A673 (cell line): ENCODE data around the gene KRT79. TPM values are rescaled to one million over a fixed set of nuclear protein-coding genes. Genes with fewer than 3 reads are reported as not detected.
"Not testable (repeated sequence)": the region's sequence is repeated elsewhere in the genome, so short reads cannot be mapped to it uniquely, and the experiment has no call there.

Experiments
- BruUV-seq: library from RNA; stranded (reverse); fragments of 400-500 nt; replicated peaks from 2 replicates; lab custom pipeline; 2021; lab: Mats Ljungman, UMichigan
- CTCF ChIA-PET: fragments of 300-600 bp; sonication (Branson Sonifier 250); formaldehyde crosslinking; loops from one replicate; lab custom pipeline; 2022; ENCODE audit warnings: antibody characterized with exemption; lab: Charles Lee
- POLR2A ChIA-PET: fragments of 300-600 bp; sonication (Branson Sonifier 250); formaldehyde crosslinking; loops from one replicate; lab custom pipeline; 2022; ENCODE audit warnings: antibody characterized with exemption; ENCODE audit not compliant: low non-redundant PET; lab: Charles Lee
- DNase-seq: peaks from one replicate; pipeline ENCODE4 v3.0.0-alpha.2; 2015; ENCODE audit warnings: low spot score
- H3K27ac ChIP-seq: fragments of 200-600 bp; sonication (generic); 2 replicates; pipeline ENCODE4 v1.5.1; 2016; ENCODE audit warnings: mixed run types, low read depth, mild to moderate bottlenecking, mixed read lengths, antibody characterized with exemption, low read length; ENCODE audit not compliant: poor library complexity, severe bottlenecking
- H3K27me3 ChIP-seq: fragments of 200-600 bp; sonication (generic); replicated peaks from 2 replicates; pipeline ENCODE4 v1.6.1; 2017; ENCODE audit warnings: mixed run types, low read depth, mild to moderate bottlenecking, mixed read lengths, antibody characterized with exemption, low read length; ENCODE audit not compliant: insufficient read depth, poor library complexity
- H3K36me3 ChIP-seq: fragments of 200-600 bp; sonication (generic); 2 replicates; pipeline ENCODE4 v1.6.1; 2016; ENCODE audit warnings: mixed run types, mild to moderate bottlenecking, mixed read lengths, antibody characterized with exemption, low read length; ENCODE audit not compliant: insufficient read depth, poor library complexity, severe bottlenecking
- H3K4me1 ChIP-seq: fragments of 200-600 bp; sonication (generic); 2 replicates; pipeline ENCODE4 v1.6.1; 2017; ENCODE audit warnings: mixed run types, mild to moderate bottlenecking, mixed read lengths, antibody characterized with exemption, low read length; ENCODE audit not compliant: insufficient read depth, poor library complexity, severe bottlenecking
- H3K4me3 ChIP-seq: fragments of 200-600 bp; sonication (generic); 2 replicates; pipeline ENCODE4 v1.5.1; 2016; ENCODE audit warnings: low read depth, mixed run types, mild to moderate bottlenecking, mixed read lengths, low read length; ENCODE audit not compliant: poor library complexity, severe bottlenecking
- H3K9me3 ChIP-seq: fragments of 200-600 bp; sonication (generic); 2 replicates; pipeline ENCODE4 v1.6.1; 2016; ENCODE audit warnings: mixed run types, low read depth, mild to moderate bottlenecking, mixed read lengths, antibody characterized with exemption, low read length; ENCODE audit not compliant: poor library complexity, severe bottlenecking
- EZH2 ChIP-seq: fragments of 200-600 bp; sonication (generic); IDR thresholded peaks from 2 replicates; pipeline ENCODE4 v1.6.1; 2017; ENCODE audit warnings: borderline replicate concordance, low read depth, mild to moderate bottlenecking, mixed read lengths, antibody characterized with exemption, low read length; ENCODE audit not compliant: poor library complexity, severe bottlenecking
- intact Hi-C: fragments of 100-400 bp; cut with micrococcal nuclease; formaldehyde crosslinking; loops from one replicate; pipeline ENCODE4 v1.10.0; 2022; ENCODE audit not compliant: unreplicated experiment
- total RNA-seq: library from RNA; stranded (reverse); gene quantifications from 2 replicates; pipeline ENCODE4 v1.2.3, GENCODE V29; 2021
- TF ChIP-seq, protein P1 (sequence below): fragments of 300-800, 200-600 bp; sonication (generic); conservative IDR thresholded peaks from 2 replicates; pipeline ENCODE4 v1.5.1; 2017; ENCODE audit warnings: low read depth, mild to moderate bottlenecking, antibody characterized with exemption, low read length, moderate library complexity, mixed read lengths

KRT79 gene
- total RNA-seq, 1 experiment from 2014 or later = not detected

DNA sequence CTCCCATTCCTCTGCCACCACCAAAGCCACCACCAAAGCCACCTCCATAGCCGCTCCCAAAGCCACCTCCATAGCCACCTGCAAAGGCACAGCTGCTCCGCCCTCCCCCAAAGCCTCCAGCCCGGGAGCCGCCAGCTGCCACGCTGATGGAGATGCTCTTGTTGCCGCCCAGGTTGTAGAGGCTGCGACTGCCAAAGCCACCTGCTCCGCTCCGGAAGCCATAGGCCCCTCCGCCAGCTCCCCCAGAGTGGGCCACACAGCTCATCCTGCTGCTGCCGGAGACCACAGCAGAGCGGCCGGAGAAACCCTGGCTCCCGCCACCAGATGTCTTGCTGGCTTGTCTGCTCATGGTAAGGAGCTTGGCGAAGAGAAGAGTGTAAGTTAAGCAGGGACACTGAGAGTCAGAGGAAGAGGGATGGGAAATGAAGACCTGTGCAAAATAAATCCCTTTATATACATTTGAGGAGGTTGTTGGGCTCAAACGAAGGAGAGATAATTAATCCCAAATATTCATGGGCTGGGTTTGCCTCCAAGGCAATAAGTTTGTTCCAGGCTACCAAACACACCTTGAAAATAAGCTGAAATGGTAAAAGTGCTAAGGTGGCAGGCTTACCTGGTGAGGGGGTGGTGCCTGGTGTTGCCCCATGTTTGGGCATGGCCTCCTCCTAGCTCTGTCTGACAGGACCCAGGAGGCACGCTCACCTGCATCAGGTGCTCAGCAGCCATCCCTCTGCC is 38.2 kb downstream of the KRT79 start, which contains the start of gene KRT3:
TSS of gene KRT3 (minus strand) at position 424 of the 735 bp plus-strand sequence. CDS start at position 349, 75 bp downstream.
- BruUV-seq = no TSS peak
- TF ChIP-seq EZH2 = no peak
- TF ChIP-seq, protein P1, sequence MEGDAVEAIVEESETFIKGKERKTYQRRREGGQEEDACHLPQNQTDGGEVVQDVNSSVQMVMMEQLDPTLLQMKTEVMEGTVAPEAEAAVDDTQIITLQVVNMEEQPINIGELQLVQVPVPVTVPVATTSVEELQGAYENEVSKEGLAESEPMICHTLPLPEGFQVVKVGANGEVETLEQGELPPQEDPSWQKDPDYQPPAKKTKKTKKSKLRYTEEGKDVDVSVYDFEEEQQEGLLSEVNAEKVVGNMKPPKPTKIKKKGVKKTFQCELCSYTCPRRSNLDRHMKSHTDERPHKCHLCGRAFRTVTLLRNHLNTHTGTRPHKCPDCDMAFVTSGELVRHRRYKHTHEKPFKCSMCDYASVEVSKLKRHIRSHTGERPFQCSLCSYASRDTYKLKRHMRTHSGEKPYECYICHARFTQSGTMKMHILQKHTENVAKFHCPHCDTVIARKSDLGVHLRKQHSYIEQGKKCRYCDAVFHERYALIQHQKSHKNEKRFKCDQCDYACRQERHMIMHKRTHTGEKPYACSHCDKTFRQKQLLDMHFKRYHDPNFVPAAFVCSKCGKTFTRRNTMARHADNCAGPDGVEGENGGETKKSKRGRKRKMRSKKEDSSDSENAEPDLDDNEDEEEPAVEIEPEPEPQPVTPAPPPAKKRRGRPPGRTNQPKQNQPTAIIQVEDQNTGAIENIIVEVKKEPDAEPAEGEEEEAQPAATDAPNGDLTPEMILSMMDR = no peak
- ChIA-PET CTCF (no interaction called here), POLR2A (no interaction called here)
- Histone ChIP-seq H3K27me3 (no peaks in the 10 kb centered on the region), H3K36me3 (no peaks in the 10 kb centered on the region), H3K9me3 (no peaks in the 10 kb centered on the region), H3K27ac (no peak within 1 kb of the TSS), H3K4me3 (no peak within 1 kb of the TSS), H3K4me1 (peaks cover 9% of the 10 kb centered on the region)
- intact Hi-C loops = no loop called here
- DNase-seq = no peak

GRCh38 chr12:52795332-52795674 is 38.8 kb downstream of the KRT79 start:
- H3K4me3 ChIP-seq, intact Hi-C loops, H3K27ac ChIP-seq, BruUV-seq, CTCF ChIA-PET, H3K9me3 ChIP-seq, H3K36me3 ChIP-seq, H3K27me3 ChIP-seq, DNase-seq, POLR2A ChIA-PET, H3K4me1 ChIP-seq: not testable (repeated sequence)

GRCh38 chr12:52794479-52795331 is 39.4 kb downstream of the KRT79 start:
- Histone ChIP-seq H3K9me3 (no peaks in the 10 kb centered on the region), H3K36me3 (no peaks in the 10 kb centered on the region), H3K4me1 (no peaks in the 10 kb centered on the region), H3K27me3 (no peaks in the 10 kb centered on the region), H3K27ac (no peak overlapping the region), H3K4me3 (no peak overlapping the region)
- POLR2A ChIA-PET = no interaction called here
- TF ChIP-seq EZH2 = no peak
- TF ChIP-seq, protein P1 = no peak
- BruUV-seq = no TSS peak
- intact Hi-C loops = no loop called here
- DNase-seq = no peak
- CTCF ChIA-PET = no interaction called here
